Measurements from ENCODE around the gene CXCR6.
"Not testable (repeated sequence)": the region's sequence is repeated elsewhere in the genome, so short reads cannot be mapped to it uniquely, and the experiment has no call there.

CXCR6 gene

GRCh38 chr3:45987368-45988291, 44.4 kb downstream of the CXCR6 start:
- no peak for DNase-seq (ENCODE audit: low read depth in 2 of 2)

DNA sequence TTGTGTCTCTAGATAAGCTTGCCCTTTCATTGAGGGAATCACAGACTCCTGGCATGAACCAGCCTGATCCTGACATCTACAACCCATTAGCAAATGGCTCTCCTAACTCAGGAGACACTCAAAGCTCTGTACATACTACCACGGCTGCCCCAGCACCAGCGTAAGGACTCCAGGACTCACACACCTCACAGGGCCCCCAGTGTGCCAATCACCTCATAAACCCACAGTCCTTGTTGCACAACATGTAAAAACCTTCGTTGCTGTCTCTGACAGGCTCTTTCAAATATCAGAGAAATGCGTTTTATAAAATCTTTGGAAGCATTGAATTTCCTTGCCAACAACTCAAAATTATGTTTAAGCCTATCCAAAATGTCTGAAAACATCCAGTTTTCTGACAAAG, 45.1 kb downstream of the CXCR6 start:
- no peak for DNase-seq (ENCODE audit: low read depth in 2 of 2)

GRCh38 chr3:45988804-45989203, 45.5 kb downstream of the CXCR6 start:
- no peak for DNase-seq (ENCODE audit: low read depth in 2 of 2)

DNA sequence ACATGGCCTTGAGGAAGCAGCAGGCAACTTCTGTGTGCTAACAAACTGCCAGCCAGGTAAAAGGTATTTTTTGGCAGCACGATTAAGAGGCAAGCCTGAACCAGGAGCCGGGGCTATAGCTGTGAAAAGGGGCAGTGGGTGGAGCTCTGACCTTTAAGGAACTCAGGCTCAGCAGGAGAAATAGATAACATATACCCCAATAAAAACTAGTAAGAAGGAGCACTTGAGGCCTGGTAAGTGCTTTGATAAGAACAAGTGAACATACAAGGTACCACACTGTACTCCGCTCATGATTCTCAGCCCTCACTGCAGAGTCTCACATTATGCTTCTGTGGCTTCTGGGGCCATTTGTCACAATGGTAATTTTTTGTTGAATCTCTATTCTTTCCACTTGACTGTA, 46.9 kb downstream of the CXCR6 start:
- DNase-seq (ENCODE audit: low read depth in 2 of 2) = no peak

- DNase-seq (ENCODE audit: low read depth in 2 of 2) = no peak
Measured at GRCh38 chr3:45991341-45991740, 48.1 kb downstream of the CXCR6 start.

DNA sequence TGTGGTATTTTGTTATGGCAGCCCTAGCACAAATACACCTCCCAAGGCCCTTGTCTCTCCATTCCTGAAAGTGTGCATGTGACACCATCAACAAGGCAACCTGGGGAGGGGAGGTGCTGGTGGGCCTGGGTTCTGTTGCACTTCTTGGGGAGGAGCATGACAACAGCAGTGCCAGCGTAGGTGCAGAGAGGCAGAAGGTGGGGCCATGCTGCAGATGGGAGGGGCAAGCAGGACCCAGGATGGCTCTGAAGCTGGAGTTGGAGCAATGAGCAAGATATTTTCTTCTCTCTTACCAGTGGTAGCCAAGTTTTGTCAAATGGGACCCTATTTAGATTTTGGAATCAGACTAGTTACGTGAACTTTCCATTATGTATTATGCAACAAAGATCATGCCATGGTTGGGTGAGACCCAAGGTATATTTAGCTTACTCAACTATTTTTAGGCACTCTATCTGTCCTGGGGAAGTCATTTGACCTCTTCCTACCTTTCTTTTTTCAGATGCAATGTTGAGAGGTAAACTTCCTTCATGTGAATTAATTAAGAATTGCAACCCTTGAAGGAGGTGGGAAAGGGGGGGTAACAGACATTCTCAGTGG, 49.0 kb downstream of the CXCR6 start:
- DNase-seq (ENCODE audit: low read depth in 2 of 2) = no peak

- no peak for DNase-seq (ENCODE audit: low read depth in 2 of 2)
Measured at GRCh38 chr3:45992821-45993221, 49.6 kb downstream of the CXCR6 start.

GRCh38 chr3:45993421-45994027, 50.3 kb downstream of the CXCR6 start:
- DNase-seq (ENCODE audit: low read depth in 2 of 2) = no peak

- no peak for DNase-seq (ENCODE audit: low read depth in 2 of 2)
Measured at GRCh38 chr3:45994419-45995235, 51.4 kb downstream of the CXCR6 start.

GRCh38 chr3:45995236-45996192, 52.2 kb downstream of the CXCR6 start, which contains the start of gene FYCO1:
FYCO1 (minus strand) TSS chr3:45995824; CDS start chr3:45984910, 10,914 bp downstream.
- peak; percentile 80 to 91 for DNase-seq (ENCODE audit: low read depth in 2 of 2)

DNA sequence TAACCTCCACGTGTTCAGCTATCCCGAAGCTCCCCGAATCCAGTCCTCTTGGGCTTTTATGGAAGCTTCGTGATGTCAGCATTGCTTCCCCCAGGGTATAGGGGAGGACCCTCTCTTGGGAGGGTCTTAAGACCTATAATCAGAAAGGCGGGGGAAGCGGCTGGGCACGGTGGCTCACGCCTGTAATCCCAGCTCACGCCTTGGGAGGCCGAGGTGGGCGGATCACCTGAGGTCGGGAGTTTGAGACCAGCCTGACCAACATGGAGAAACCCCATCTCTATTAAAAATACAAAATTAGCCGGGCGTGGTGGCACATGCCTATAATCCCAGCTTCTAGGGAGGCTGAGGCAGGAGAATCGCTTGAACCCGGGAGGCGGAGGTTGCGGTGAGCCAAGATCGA, 54.2 kb downstream of the CXCR6 start:
- not testable (repeated sequence) for DNase-seq (ENCODE audit: low read depth in 2 of 2)

DNA sequence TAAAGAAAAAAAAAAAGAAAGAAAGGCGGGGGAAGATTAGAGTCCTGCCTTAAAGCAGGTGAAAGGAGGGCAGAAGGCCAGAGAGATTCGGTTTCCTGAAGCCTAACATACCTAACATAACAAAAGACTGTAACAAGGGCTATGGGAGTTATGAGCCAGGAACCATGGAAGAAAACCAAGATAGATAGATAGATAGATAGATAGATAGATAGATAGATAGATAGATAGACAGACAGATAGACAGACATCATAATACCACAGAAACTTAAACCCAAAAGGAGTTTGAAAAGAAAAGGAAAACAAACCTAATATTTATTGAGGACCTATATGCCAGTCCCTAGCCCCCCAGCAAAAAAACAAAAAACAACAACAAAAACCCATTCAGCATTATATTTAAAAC, 54.7 kb downstream of the CXCR6 start:
- no peak for DNase-seq (ENCODE audit: low read depth in 2 of 2)
